ENCODE measurements around the gene HAUS8.
"Not testable (repeated sequence)": the region's sequence is repeated elsewhere in the genome, so short reads cannot be mapped to it uniquely, and the experiment has no call there.

The HAUS8 gene

GRCh38 chr19:17026706-17027534, 48.3 kb downstream of the HAUS8 start, which contains the start of gene CPAMD8:
Gene CPAMD8 (minus strand): TSS chr19:17026810. CDS start chr19:17026642, 168 bp downstream.
- no peak for TF ChIP-seq CTCF (IDR thresholded peaks at IDR 0.05; ENCODE audit: low read depth, low read length)
- TF ChIP-seq MYC (IDR thresholded peaks at IDR 0.05; ENCODE audit: low read depth, low read length) = no peak
- DNase-seq (ENCODE audit: low read depth) = peak; percentile 21
- H3K4me3 ChIP-seq (ENCODE audit: low read depth, low read length) = peak within 1 kb of the TSS; percentile 48

- peak overlapping the region; percentile 48 for H3K4me3 ChIP-seq (ENCODE audit: low read depth, low read length)
- TF ChIP-seq CTCF (IDR thresholded peaks at IDR 0.05; ENCODE audit: low read depth, low read length) (no peak), MYC (IDR thresholded peaks at IDR 0.05; ENCODE audit: low read depth, low read length) (no peak)
Observed at GRCh38 chr19:17025991-17026658, 49.1 kb downstream of the HAUS8 start.

GRCh38 chr19:17025361-17025760, 49.9 kb downstream of the HAUS8 start:
- DNase-seq (ENCODE audit: low read depth) = no peak
- H3K4me3 ChIP-seq (ENCODE audit: low read depth, low read length) = no peak overlapping the region
- TF ChIP-seq MYC (IDR thresholded peaks at IDR 0.05; ENCODE audit: low read depth, low read length) (no peak), MAX (IDR thresholded peaks at IDR 0.05; ENCODE audit: low read depth, low read length) (no peak), CTCF (IDR thresholded peaks at IDR 0.05; ENCODE audit: low read depth, low read length) (no peak), POLR2A (IDR thresholded peaks at IDR 0.05; ENCODE audit: extremely low read depth, insufficient read length) (no peak)

More at GRCh38 chr19:17025991-17026658, 49.1 kb downstream of the HAUS8 start:
- peak; percentile 63 for DNase-seq (ENCODE audit: low read depth)

GRCh38 chr19:17024941-17025340, 50.3 kb downstream of the HAUS8 start:
- not testable (repeated sequence) for DNase-seq (ENCODE audit: low read depth); H3K4me3 ChIP-seq (ENCODE audit: low read depth, low read length)

- DNase-seq (ENCODE audit: low read depth) = no peak
- no peak for TF ChIP-seq MAX (IDR thresholded peaks at IDR 0.05; ENCODE audit: low read depth, low read length)
- no peak for TF ChIP-seq POLR2A (IDR thresholded peaks at IDR 0.05; ENCODE audit: extremely low read depth, insufficient read length)
- TF ChIP-seq CTCF (IDR thresholded peaks at IDR 0.05; ENCODE audit: low read depth, low read length) = no peak
- TF ChIP-seq MYC (IDR thresholded peaks at IDR 0.05; ENCODE audit: low read depth, low read length) = no peak
- H3K4me3 ChIP-seq (ENCODE audit: low read depth, low read length) = no peak overlapping the region
Observed at GRCh38 chr19:17023805-17024204, 51.4 kb downstream of the HAUS8 start.

- no peak overlapping the region for H3K4me3 ChIP-seq (ENCODE audit: low read depth, low read length)
- TF ChIP-seq CTCF (IDR thresholded peaks at IDR 0.05; ENCODE audit: low read depth, low read length) (no peak), POLR2A (IDR thresholded peaks at IDR 0.05; ENCODE audit: extremely low read depth, insufficient read length) (no peak), MAX (IDR thresholded peaks at IDR 0.05; ENCODE audit: low read depth, low read length) (no peak), MYC (IDR thresholded peaks at IDR 0.05; ENCODE audit: low read depth, low read length) (no peak)
Observed at GRCh38 chr19:17022738-17023137, 52.5 kb downstream of the HAUS8 start.

More at GRCh38 chr19:17022738-17023137, 52.5 kb downstream of the HAUS8 start:
- no peak for DNase-seq (ENCODE audit: low read depth)

All from NB4 (cell line).